ENCODE results near the gene B9D2.

GRCh38 chr19:41402010-41402409, 38.1 kb upstream of the B9D2 start:
- no peak for TF ChIP-seq CTCF (IDR thresholded peaks at IDR 0.05; ENCODE audit: insufficient read depth, low read depth, low read length)
- TF ChIP-seq EZH2 (IDR thresholded peaks at IDR 0.05; ENCODE audit: insufficient read depth, low read length) = no peak
